GM21737 (cell line): ENCODE results near the gene NRBP1.
A peak's percentile ranks its signal among the peaks of the same experiment; 100 is the strongest.

Source experiments
- ATAC-seq: cut with Tn5 transposase; IDR thresholded peaks from one replicate; pipeline ENCODE4 v1.9.1; 2021; ENCODE audit warnings: mild to moderate bottlenecking, moderate library complexity; ENCODE audit not compliant: unreplicated experiment

The NRBP1 gene

GRCh38 chr2:27428213-27428977, at the start of gene NRBP1:
Gene NRBP1 (plus strand): TSS chr2:27428631. CDS start chr2:27433274, 4,643 bp downstream.
- peak; percentile 87 for ATAC-seq

- ATAC-seq = no peak
Observed at GRCh38 chr2:27378809-27379290, 49.6 kb upstream of the NRBP1 start.

DNA sequence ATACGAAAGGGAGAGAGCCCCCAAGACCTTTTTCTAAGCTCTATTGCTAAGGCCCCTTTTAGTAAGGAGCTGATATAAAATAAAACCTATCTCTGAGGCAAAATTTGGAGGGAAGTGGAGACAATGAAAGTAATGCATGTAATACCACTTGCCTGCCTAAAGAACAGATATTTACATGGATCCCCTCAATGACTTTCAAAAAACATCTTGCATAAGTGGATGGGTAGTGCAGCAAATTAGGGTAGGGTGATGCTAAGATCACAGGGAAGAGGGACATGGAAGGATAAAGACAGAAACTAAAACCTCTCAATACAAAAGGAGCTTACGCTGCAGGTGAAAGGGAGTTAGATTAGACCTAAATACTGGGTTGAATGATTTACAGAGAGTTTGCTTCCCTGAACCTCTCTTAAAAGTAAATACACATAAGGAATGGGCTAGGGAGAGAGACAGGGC, 49.0 kb upstream of the NRBP1 start:
- no peak for ATAC-seq

GRCh38 chr2:27379836-27380625, 48.4 kb upstream of the NRBP1 start:
- ATAC-seq = no peak

- ATAC-seq = peak; percentile 76
Observed at GRCh38 chr2:27380626-27381545, 47.5 kb upstream of the NRBP1 start, which contains the start of gene ZNF513. Gene ZNF513 (minus strand): TSS chr2:27380734. CDS start chr2:27380526, 208 bp downstream.

- no peak for ATAC-seq
Observed at GRCh38 chr2:27381577-27382181, 46.8 kb upstream of the NRBP1 start.

GRCh38 chr2:27390822-27391679, 37.4 kb upstream of the NRBP1 start:
- ATAC-seq = no peak

- no peak for ATAC-seq
Observed at GRCh38 chr2:27393225-27393624, 35.2 kb upstream of the NRBP1 start.

DNA sequence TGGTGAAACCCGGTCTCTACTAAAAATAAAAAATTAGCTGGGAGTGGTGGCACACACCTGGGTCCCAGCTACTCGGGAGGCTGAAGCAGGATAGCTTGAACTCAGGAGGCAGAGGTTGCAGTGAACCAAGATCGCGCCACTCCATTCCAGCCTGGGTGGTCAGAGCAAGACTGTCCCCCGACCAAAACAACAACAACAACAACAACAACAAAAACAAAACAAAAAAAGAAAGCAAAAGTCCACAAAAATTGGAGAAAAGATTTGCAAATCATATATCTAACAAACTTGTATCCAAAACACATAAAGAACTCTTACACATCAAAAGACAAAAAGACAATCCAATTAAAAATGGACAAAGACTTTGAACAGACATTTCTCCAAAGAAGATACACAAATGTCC, 29.5 kb upstream of the NRBP1 start:
- no peak for ATAC-seq

DNA sequence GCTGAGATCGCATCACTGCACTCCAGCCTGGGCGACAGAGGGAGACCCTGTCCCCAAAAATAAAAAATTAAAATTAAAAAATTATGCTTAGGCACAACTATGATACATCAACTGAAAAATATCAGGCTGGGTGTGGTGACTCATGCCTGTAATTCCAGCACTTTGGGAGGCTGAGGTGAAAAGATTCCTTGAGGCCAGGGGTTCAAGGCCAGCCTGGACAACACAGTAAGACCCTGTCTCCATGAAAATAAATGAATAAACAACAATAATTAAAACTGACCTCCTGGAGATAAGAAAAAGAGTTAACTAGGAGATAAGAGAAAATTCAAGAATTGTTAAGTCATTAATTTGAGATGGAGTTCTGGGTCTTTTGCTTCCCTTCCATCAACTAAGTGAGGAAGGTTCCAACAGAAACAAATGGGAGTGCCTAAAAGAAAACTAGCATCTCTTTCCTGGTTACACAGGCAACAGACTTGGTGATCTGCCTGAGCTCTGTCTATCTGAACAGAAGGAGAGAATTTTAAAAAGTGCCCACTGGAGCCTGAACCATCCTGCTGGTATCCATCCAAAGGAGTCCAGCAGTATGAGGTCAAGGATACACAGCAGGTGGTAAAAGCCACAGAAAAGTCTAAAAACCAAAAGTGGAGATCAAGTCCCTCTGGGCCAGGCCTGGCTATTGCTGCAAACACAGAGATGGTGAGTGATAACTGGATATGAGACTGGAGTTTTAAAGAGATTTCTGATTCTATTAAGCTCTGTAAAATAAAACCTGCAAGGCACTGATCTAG, 27.9 kb upstream of the NRBP1 start:
- ATAC-seq = no peak

DNA sequence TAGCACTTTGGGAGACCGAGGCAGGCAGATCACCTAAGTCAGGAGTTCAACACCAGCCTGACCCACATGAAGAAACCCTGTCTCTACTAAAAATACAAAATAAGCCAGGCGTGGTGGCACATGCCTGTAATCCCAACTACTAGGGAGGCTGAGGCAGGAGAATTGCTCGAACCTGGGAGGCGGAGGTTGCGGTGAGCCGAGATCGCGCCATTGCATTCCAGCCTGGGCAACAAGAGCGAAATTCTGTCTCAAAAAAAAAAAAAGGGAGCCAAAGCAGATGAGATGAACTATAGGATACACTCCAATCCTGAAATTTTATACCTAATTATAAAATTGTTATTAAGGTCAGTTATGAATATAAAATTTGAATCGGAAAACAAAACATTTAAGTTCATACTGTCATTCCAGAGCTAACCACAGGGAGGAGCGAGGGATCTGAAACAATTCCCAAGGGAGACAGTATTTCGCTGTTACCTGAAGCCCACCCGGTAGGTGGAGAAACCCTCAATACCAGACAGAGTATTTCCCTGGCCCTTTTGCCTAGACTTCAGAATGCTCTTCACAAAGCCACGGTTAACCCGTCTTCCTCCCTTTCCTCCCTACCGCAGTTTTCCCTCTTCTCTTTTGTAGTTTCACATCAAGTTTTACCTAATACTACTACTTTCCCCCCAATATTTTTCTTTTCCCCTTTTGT, 20.5 kb upstream of the NRBP1 start:
- ATAC-seq = no peak

GRCh38 chr2:27408601-27409320, 19.7 kb upstream of the NRBP1 start:
- ATAC-seq = peak; percentile 21

GRCh38 chr2:27409321-27410073, 18.9 kb upstream of the NRBP1 start, which contains the start of gene PPM1G:
Gene PPM1G (minus strand): TSS chr2:27409591. CDS start chr2:27409422, 169 bp downstream.
- peak; percentile 95 for ATAC-seq

- no peak for ATAC-seq
Observed at GRCh38 chr2:27412419-27413152, 15.8 kb upstream of the NRBP1 start.

- no peak for ATAC-seq
Observed at GRCh38 chr2:27416151-27416550, 12.3 kb upstream of the NRBP1 start.

DNA sequence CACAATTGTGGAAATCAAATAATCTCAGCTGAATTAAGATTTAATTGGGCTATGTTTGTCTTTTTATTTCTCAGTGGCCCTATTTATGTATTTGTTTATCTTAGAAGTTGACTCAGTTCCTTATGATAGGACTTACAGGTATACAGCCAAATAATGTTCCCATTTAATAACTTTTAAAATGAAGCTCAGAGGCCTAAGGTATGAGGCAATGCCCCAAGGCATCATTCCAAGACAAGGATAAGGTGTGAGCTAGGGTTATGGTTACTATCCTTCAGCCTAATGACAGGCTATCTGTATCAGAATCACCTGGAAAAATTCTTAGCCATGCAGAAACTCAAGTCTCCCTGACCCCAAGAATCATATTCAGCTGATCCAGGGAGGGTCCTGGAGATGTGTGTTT, 7.4 kb upstream of the NRBP1 start:
- no peak for ATAC-seq
